Heart left ventricle (tissue), 16 donors: Measurements from ENCODE around the gene CCDC170. TPM values are rescaled to one million over a fixed set of nuclear protein-coding genes. Genes with fewer than 3 reads are reported as not detected.

ENCODE experiments used
- ATAC-seq, 4 donors: fragments of 200-7000 bp; cut with Tn5 transposase; one replicate each; pipeline ENCODE4 v1.9.1; 2020 to 2022; ENCODE audit warnings: moderate library complexity in 4 of 4, mild to moderate bottlenecking in 3 of 4, moderate number of reproducible peaks in 1 of 4
- DNase-seq, 5 donors: peaks; one replicate each; pipeline ENCODE4 v3.0.0-alpha.2; 2020
- H3K27ac ChIP-seq, 12 donors: fragments of 200-600 bp; sonication (generic) in 4 of 12; one replicate each; pipeline versions ENCODE4 v1.5.0 to v1.8.0; 2016 to 2022; ENCODE audit warnings: mild to moderate bottlenecking in 2 of 12
- H3K27me3 ChIP-seq, 9 donors: fragments of 200-600 bp; sonication (generic) in 2 of 9; one replicate each; pipeline versions ENCODE4 v1.5.1 to v1.8.0; 2016 to 2022; ENCODE audit warnings: mild to moderate bottlenecking in 3 of 9
- H3K36me3 ChIP-seq, 9 donors: fragments of 200-600 bp; sonication (generic) in 2 of 9; one replicate each; pipeline versions ENCODE4 v1.5.0 to v1.8.0; 2018 to 2022; ENCODE audit warnings: mild to moderate bottlenecking in 2 of 9
- H3K4me1 ChIP-seq, 12 donors: fragments of 200-600 bp; sonication (generic) in 4 of 12; one replicate each; pipeline versions ENCODE4 v1.5.0 to v1.8.0; 2016 to 2022; ENCODE audit warnings: mild to moderate bottlenecking in 3 of 12
- H3K4me3 ChIP-seq, 12 donors: fragments of 200-600 bp; sonication (generic) in 4 of 12; one replicate each; pipeline versions ENCODE4 v1.5.0 to v1.8.0; 2017 to 2022; ENCODE audit warnings: mild to moderate bottlenecking in 9 of 12, moderate library complexity in 4 of 12
- H3K9me3 ChIP-seq, 12 donors: fragments of 200-600 bp; sonication (generic) in 4 of 12; one replicate each; pipeline versions ENCODE4 v1.5.0 to v1.8.0; 2016 to 2022; ENCODE audit warnings: mild to moderate bottlenecking in 1 of 12
- CTCF ChIP-seq, 12 donors: fragments of 200-600 bp; sonication (generic) in 4 of 12; IDR thresholded peaks; one replicate each; pipeline versions ENCODE4 v1.5.0 to v1.8.0; 2018 to 2022; ENCODE audit warnings: antibody characterized with exemption in 12 of 12, mild to moderate bottlenecking in 5 of 12
- POLR2A ChIP-seq, 2 donors: fragments of 450-650 bp; IDR thresholded peaks; one replicate each; pipeline ENCODE4 v1.6.1; 2017; ENCODE audit warnings: antibody characterized with exemption in 2 of 2, mild to moderate bottlenecking in 2 of 2, moderate library complexity in 2 of 2
- WGBS, 4 donors: extraction: QIAGEN DNeasy Blood & Tissue Kit in 2 of 4; methylation state at CpG; one replicate each; pipeline versions ENCODE4 v1.1.5 to v1.1.7; 2013 to 2018; 5-methylcytosine and 5-hydroxymethylcytosine counted together
- intact Hi-C, 10 donors: fragments of 100-400 bp; cut with DNase I; formaldehyde crosslinking; loops; one replicate each; pipeline versions ENCODE4 v1.11.1 to v1.14.2; 2022
- polyA plus RNA-seq, 2 donors: library from polyadenylated mRNA; stranded (reverse); fragments of 200-250 nt; gene quantifications; one replicate each; pipeline ENCODE4 v1.2.3, GENCODE V29; 2013
- total RNA-seq, 9 donors: library from RNA; depleted of rRNA in 2 of 9; stranded (reverse); fragments of >200 nt in 2 of 9; fragmentation: NEBNext Ultra II Directional in 3 of 9; extraction: Animal tissue kit (Norgen Biotek cat#: 25700) in 3 of 9; gene quantifications; one replicate each; pipeline versions ENCODE4 v1.1.0 to v1.2.4, GENCODE V29; 2016 to 2023
- donor health status: ischemic (EF 13 %, LVEDD 7.1; RV severe dilation, severe dysfunction).
- donor health status: healthy with polysubstance abuse.
- donor health status: DM: no; HTN: yes; CAD: no.
- donor health status: DM: no; HTN: no; CAD: no.
- donor health status: ischemic (EF 25% LVEDD 6.9; RV normal size, moderate dysfunction).
- donor health status: ischemic (EF 25% LVEDD 5.7; RV mildly dilated, moderate dysfunction).
- donor health status: healthy.
- donor health status: DM: yes; HTN: yes; CAD: no.
- donor health status: ischemic (EF 35%, LVEDD 5.7; RV mildly dilated, moderate dysfunction).
- donor health status: nonischemic (EF 11% LVEDD 7.7; RV severe dilation, severe dysfunction).
- donor health status: DM: yes; HTN: yes; CAD: no.
- donor health status: PGD.
- donor health status: ischemic (EF 29% LVEDD 5.4; RV normal size, mild dysfunction).
- donor health status: nonischemic (EF 23%, LVEDD 6.1; RV moderate dilation, normal function).

Gene CCDC170
- total and polyA plus RNA-seq, 11 donors, result 0.07 to 4.4 (median 0.31) TPM

- intact Hi-C loops, result no loop called here
- TF ChIP-seq POLR2A (IDR thresholded peaks at IDR 0.05), result no peak
- no peak for TF ChIP-seq CTCF (IDR thresholded peaks at IDR 0.05)
- H3K27me3 ChIP-seq, result peaks cover 0 to 2% (median 0%) of the 10 kb centered on the region in 9 donors
- no peak overlapping the region for H3K27ac ChIP-seq
- 85 to 93% (median 86%) methylated on average over 3 of the region's 3 CpGs for WGBS, 4 donors
- no peaks in the 10 kb centered on the region for H3K36me3 ChIP-seq
- H3K4me1 ChIP-seq, result peaks cover 0 to 4% (median 0%) of the 10 kb centered on the region in 12 donors
- H3K4me3 ChIP-seq, result no peak overlapping the region
- H3K9me3 ChIP-seq, result peaks cover 0 to 25% (median 14%) of the 10 kb centered on the region in 12 donors
- DNase-seq (no peak), ATAC-seq (no peak)
Measured at GRCh38 chr6:151651639-151652038, 157.8 kb downstream of the CCDC170 start.

GRCh38 chr6:151652325-151652724, 158.5 kb downstream of the CCDC170 start:
- peaks cover 0 to 2% (median 0%) of the 10 kb centered on the region in 9 donors for H3K27me3 ChIP-seq
- H3K4me1 ChIP-seq, result peaks cover 0 to 4% (median 0%) of the 10 kb centered on the region in 12 donors
- no peak for TF ChIP-seq POLR2A (IDR thresholded peaks at IDR 0.05)
- no peak for TF ChIP-seq CTCF (IDR thresholded peaks at IDR 0.05)
- peaks cover 0 to 28% (median 14%) of the 10 kb centered on the region in 12 donors for H3K9me3 ChIP-seq
- H3K27ac ChIP-seq, result no peak overlapping the region
- no peaks in the 10 kb centered on the region for H3K36me3 ChIP-seq
- 39 to 61% (median 46%) methylated on average over 2 of the region's 2 CpGs for WGBS, 4 donors
- peak in 1 of 4 donors; percentile 47 for ATAC-seq
- H3K4me3 ChIP-seq, result no peak overlapping the region
- intact Hi-C loops, result no loop called here
- no peak for DNase-seq

GRCh38 chr6:151655099-151655498, 161.3 kb downstream of the CCDC170 start:
- H3K27ac ChIP-seq, result no peak overlapping the region
- H3K9me3 ChIP-seq, result peaks cover 0 to 28% (median 14%) of the 10 kb centered on the region in 12 donors
- no peaks in the 10 kb centered on the region for H3K27me3 ChIP-seq
- no peak for ATAC-seq
- WGBS, 4 donors, result 92 to 96% (median 94%) methylated on average over 2 of the region's 2 CpGs
- no peak overlapping the region for H3K4me3 ChIP-seq
- intact Hi-C loops, result no loop called here
- DNase-seq, result no peak
- TF ChIP-seq POLR2A (IDR thresholded peaks at IDR 0.05) (no peak), CTCF (IDR thresholded peaks at IDR 0.05) (no peak)
- H3K4me1 ChIP-seq, result peaks cover 0 to 4% (median 0%) of the 10 kb centered on the region in 12 donors
- H3K36me3 ChIP-seq, result no peaks in the 10 kb centered on the region

- Histone ChIP-seq H3K36me3 (no peaks in the 10 kb centered on the region), H3K4me1 (peaks cover 0 to 4% (median 0%) of the 10 kb centered on the region in 12 donors), H3K27me3 (no peaks in the 10 kb centered on the region), H3K4me3 (no peak overlapping the region), H3K27ac (no peak overlapping the region), H3K9me3 (peaks cover 0 to 28% (median 14%) of the 10 kb centered on the region in 12 donors)
- intact Hi-C loops, result no loop called here
- ATAC-seq (no peak), DNase-seq (no peak)
- WGBS, 4 donors, result 87 to 95% (median 90%) methylated on average over 4 of the region's 4 CpGs
- no peak for TF ChIP-seq CTCF (IDR thresholded peaks at IDR 0.05)
Measured at GRCh38 chr6:151656392-151656791, 162.6 kb downstream of the CCDC170 start.
